Measurements from ENCODE around the gene TBR1. TPM values are rescaled to one million over a fixed set of nuclear protein-coding genes. Genes with fewer than 3 reads are reported as not detected.

Gene TBR1
- total and polyA plus RNA-seq, 2 of the 4 experiments (the other 2 are of a cell fraction), result not detected

DNA sequence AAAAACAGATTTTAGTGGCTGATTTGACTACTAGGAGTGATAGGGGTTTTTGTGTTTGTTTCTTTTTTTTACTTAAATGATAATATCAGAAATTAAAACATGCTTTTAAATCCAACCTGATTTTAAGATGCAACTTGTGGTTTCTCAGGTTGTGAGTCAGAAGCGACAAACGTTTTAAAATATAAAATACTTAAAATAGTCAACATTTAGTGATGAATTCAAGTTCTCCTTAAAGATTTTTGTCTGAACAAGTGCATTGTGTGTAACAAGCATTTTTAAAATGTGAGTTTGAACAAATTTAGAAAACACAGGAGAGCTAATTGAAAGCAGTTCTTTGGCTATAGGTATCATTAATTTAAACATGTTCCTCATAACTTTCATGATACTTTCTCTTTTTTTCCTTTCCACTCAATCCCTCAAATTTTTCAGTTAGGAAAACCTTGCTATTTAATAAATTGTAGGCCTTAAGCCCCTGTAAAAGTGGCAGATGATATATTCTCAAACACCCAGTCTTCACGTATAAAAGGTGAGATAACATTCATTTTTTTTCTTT is 3.6 kb downstream of the TBR1 start:
- Histone ChIP-seq H4K8ac (ENCODE audit: low read depth in 2 of 2, low read length in 2 of 2) (no peak overlapping the region), H4K20me1 (ENCODE audit: insufficient read depth, low read length) (peaks cover 8% of the 10 kb centered on the region; the same call in 1 of the 2 replicates), H3K4me3 (ENCODE audit: insufficient read depth, low read depth, low read length) (no peak overlapping the region), H3K4me1 (ENCODE audit: control insufficient read depth, insufficient read depth, low read length) (peaks cover 2% of the 10 kb centered on the region; the same call in 1 of the 2 replicates), H2BK120ac (ENCODE audit: low read depth, low read length) (no peak overlapping the region), H3K79me1 (ENCODE audit: low read depth in 1 of 2, low read length in 2 of 2) (no peaks in the 10 kb centered on the region), H3K36me3 (ENCODE audit: control insufficient read depth, insufficient read depth, low read length) (no peaks in the 10 kb centered on the region), H2BK15ac (ENCODE audit: low read depth, low read length) (no peak overlapping the region), H2BK5ac (ENCODE audit: low read depth, low read length, poor library complexity, severe bottlenecking) (no peak overlapping the region), H3K18ac (ENCODE audit: low read depth, low read length) (no peak overlapping the region), H3K4ac (ENCODE audit: low read depth, low read length) (no peak overlapping the region), H3K4me2 (ENCODE audit: low read depth, low read length) (no peak overlapping the region), H3K23ac (ENCODE audit: low read depth, low read length) (no peak overlapping the region), H3K14ac (replicated peaks; ENCODE audit: low read depth, low read length) (no peak overlapping the region), H3K27me3 (ENCODE audit: control insufficient read depth, insufficient read depth, low read length) (peaks cover 93% of the 10 kb centered on the region), H3K56ac (ENCODE audit: extremely low read depth, insufficient read depth, low read length) (no peak overlapping the region), H2AFZ (replicated peaks; ENCODE audit: low read length, poor library complexity) (no peak overlapping the region), H4K5ac (ENCODE audit: low read depth, low read length) (no peak overlapping the region), H2AK5ac (ENCODE audit: low read depth, low read length) (no peak overlapping the region), H2BK20ac (ENCODE audit: low read depth, low read length) (no peak overlapping the region), H3K9me3 (ENCODE audit: control insufficient read depth, insufficient read depth, low read length) (peaks cover 22% of the 10 kb centered on the region), H2AK9ac (replicated peaks; ENCODE audit: low read depth, low read length, poor library complexity) (no peak overlapping the region), H3K9me1 (ENCODE audit: insufficient read depth, low read length) (no peaks in the 10 kb centered on the region; the same call in 1 of the 2 replicates), H4K91ac (ENCODE audit: insufficient read depth, low read depth, low read length) (no peak overlapping the region), H3K27ac (ENCODE audit: insufficient read depth, low read length) (no peak overlapping the region), H3K9ac (ENCODE audit: low read depth, low read length) (no peak overlapping the region)
- dilution Hi-C loops (cut with HindIII; ENCODE audit: low sequenced_read_pairs, unreplicated experiment), result no loop called here
- POLR2A ChIA-PET (ENCODE audit: unreplicated experiment), result no interaction called here
- BruUV-seq (replicated peaks), result no TSS peak
- CTCF ChIA-PET, result interaction anchor here (1.1 kb wide), 1 partner anchor 16 kb away, joined by 9 read pairs; no protein-coding TSS in a partner anchor
- ATAC-seq (ENCODE audit: low read depth), result no peak
- WGBS, 2 experiments (ENCODE audit: extremely low coverage in 2 of 2, insufficient read length in 1 of 2), result no CpG with 5 or more reads among the region's 3 CpGs
- TF ChIP-seq MXI1 (IDR thresholded peaks at IDR 0.05; ENCODE audit: borderline replicate concordance, low read depth, low read length) (no peak), NFE2L2 (IDR thresholded peaks at IDR 0.05; ENCODE audit: low read depth, low read length) (no peak), CHD1 (IDR thresholded peaks at IDR 0.05; ENCODE audit: low read depth, low read length) (no peak), RFX5 (IDR thresholded peaks at IDR 0.05; ENCODE audit: low read depth, low read length) (no peak), BHLHE40 (IDR thresholded peaks at IDR 0.05; ENCODE audit: low read depth, low read length) (no peak), RAD21 (IDR thresholded peaks at IDR 0.05; ENCODE audit: low read length) (no peak), MAFK (IDR thresholded peaks at IDR 0.05; ENCODE audit: low read depth, low read length) (no peak), RCOR1 (IDR thresholded peaks at IDR 0.05; ENCODE audit: insufficient replicate concordance, low read length) (no peak), CEBPB (IDR thresholded peaks at IDR 0.05; ENCODE audit: low read depth, low read length) (no peak), SMC3 (IDR thresholded peaks at IDR 0.05; ENCODE audit: low read depth, low read length) (no peak), POLR2A (IDR thresholded peaks at IDR 0.05; ENCODE audit: low read depth, low read length) (no peak), MAZ (IDR thresholded peaks at IDR 0.05; ENCODE audit: borderline replicate concordance, low read depth, low read length) (no peak)
- TF ChIP-seq, protein P1, sequence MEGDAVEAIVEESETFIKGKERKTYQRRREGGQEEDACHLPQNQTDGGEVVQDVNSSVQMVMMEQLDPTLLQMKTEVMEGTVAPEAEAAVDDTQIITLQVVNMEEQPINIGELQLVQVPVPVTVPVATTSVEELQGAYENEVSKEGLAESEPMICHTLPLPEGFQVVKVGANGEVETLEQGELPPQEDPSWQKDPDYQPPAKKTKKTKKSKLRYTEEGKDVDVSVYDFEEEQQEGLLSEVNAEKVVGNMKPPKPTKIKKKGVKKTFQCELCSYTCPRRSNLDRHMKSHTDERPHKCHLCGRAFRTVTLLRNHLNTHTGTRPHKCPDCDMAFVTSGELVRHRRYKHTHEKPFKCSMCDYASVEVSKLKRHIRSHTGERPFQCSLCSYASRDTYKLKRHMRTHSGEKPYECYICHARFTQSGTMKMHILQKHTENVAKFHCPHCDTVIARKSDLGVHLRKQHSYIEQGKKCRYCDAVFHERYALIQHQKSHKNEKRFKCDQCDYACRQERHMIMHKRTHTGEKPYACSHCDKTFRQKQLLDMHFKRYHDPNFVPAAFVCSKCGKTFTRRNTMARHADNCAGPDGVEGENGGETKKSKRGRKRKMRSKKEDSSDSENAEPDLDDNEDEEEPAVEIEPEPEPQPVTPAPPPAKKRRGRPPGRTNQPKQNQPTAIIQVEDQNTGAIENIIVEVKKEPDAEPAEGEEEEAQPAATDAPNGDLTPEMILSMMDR (conservative IDR thresholded peaks at IDR 0.05; ENCODE audit: low read depth, low read length), result no peak
- TF ChIP-seq, protein P2, sequence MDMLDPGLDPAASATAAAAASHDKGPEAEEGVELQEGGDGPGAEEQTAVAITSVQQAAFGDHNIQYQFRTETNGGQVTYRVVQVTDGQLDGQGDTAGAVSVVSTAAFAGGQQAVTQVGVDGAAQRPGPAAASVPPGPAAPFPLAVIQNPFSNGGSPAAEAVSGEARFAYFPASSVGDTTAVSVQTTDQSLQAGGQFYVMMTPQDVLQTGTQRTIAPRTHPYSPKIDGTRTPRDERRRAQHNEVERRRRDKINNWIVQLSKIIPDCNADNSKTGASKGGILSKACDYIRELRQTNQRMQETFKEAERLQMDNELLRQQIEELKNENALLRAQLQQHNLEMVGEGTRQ (IDR thresholded peaks at IDR 0.05; ENCODE audit: low read depth, low read length), result no peak
- TF ChIP-seq, protein P3, sequence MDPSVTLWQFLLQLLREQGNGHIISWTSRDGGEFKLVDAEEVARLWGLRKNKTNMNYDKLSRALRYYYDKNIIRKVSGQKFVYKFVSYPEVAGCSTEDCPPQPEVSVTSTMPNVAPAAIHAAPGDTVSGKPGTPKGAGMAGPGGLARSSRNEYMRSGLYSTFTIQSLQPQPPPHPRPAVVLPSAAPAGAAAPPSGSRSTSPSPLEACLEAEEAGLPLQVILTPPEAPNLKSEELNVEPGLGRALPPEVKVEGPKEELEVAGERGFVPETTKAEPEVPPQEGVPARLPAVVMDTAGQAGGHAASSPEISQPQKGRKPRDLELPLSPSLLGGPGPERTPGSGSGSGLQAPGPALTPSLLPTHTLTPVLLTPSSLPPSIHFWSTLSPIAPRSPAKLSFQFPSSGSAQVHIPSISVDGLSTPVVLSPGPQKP (IDR thresholded peaks at IDR 0.05; ENCODE audit: borderline replicate concordance, low read depth, low read length), result no peak
- DNase-seq, result no peak
- intact Hi-C loops (cut with micrococcal nuclease), result loop anchor here (10.0 kb wide), 1 partner anchor 705 kb away; no protein-coding TSS in a partner anchor
- in situ Hi-C loops (cut with MboI; ENCODE audit: low sequenced_read_pairs), result no loop called here
